ENCODE data around the gene GUK1.
"Not testable (repeated sequence)": the region's sequence is repeated elsewhere in the genome, so short reads cannot be mapped to it uniquely, and the experiment has no call there.

The GUK1 gene

GRCh38 chr1:228178737-228179684 lies 38.9 kb downstream of the GUK1 start:
- no peak for DNase-seq

- DNase-seq: no peak
Measured at GRCh38 chr1:228180271-228180958, 40.3 kb downstream of the GUK1 start.

GRCh38 chr1:228180959-228181644 lies 41.0 kb downstream of the GUK1 start:
- no peak for DNase-seq

- no peak for DNase-seq
Measured at GRCh38 chr1:228181645-228182034, 41.6 kb downstream of the GUK1 start.

GRCh38 chr1:228182296-228183030 lies 42.4 kb downstream of the GUK1 start:
- DNase-seq: no peak

GRCh38 chr1:228184152-228184551 lies 44.1 kb downstream of the GUK1 start:
- no peak for DNase-seq

GRCh38 chr1:228185641-228185965 lies 45.5 kb downstream of the GUK1 start:
- peak; percentile 30 for DNase-seq

GRCh38 chr1:228188249-228188648 lies 48.2 kb downstream of the GUK1 start:
- DNase-seq: not testable (repeated sequence)

- DNase-seq: no peak
Measured at GRCh38 chr1:228190182-228190581, 50.1 kb downstream of the GUK1 start.

- no peak for DNase-seq
Measured at GRCh38 chr1:228190778-228191177, 50.7 kb downstream of the GUK1 start.

- DNase-seq: no peak
Measured at GRCh38 chr1:228194436-228194835, 54.4 kb downstream of the GUK1 start.

- no peak for DNase-seq
Measured at GRCh38 chr1:228194921-228195812, 55.1 kb downstream of the GUK1 start.

- no peak for DNase-seq
Measured at GRCh38 chr1:228197555-228198147, 57.6 kb downstream of the GUK1 start.
